HG03196 (cell line): Measurements from ENCODE around the gene RIPOR2.
"Not testable (repeated sequence)": the region's sequence is repeated elsewhere in the genome, so short reads cannot be mapped to it uniquely, and the experiment has no call there.

Source experiments
- ATAC-seq: cut with Tn5 transposase; IDR thresholded peaks from one replicate; pipeline ENCODE4 v1.9.1; 2021; ENCODE audit not compliant: unreplicated experiment

RIPOR2 gene

GRCh38 chr6:24775520-24776058 lies 160.2 kb downstream of the RIPOR2 start:
- no peak for ATAC-seq

GRCh38 chr6:24774696-24775519 lies 160.9 kb downstream of the RIPOR2 start, which contains the start of gene GMNN:
GMNN (plus strand) TSS chr6:24774937; CDS start chr6:24777247, 2,310 bp downstream.
- ATAC-seq, result peak; percentile 93

- no peak for ATAC-seq
Measured at GRCh38 chr6:24768361-24768760, 167.4 kb downstream of the RIPOR2 start.

GRCh38 chr6:24766680-24767462 lies 168.9 kb downstream of the RIPOR2 start:
- ATAC-seq, result peak; percentile 59

GRCh38 chr6:24765968-24766367 lies 169.8 kb downstream of the RIPOR2 start:
- not testable (repeated sequence) for ATAC-seq

- not testable (repeated sequence) for ATAC-seq
Measured at GRCh38 chr6:24764833-24765828, 170.6 kb downstream of the RIPOR2 start.

GRCh38 chr6:24763578-24763977 lies 172.2 kb downstream of the RIPOR2 start:
- no peak for ATAC-seq

GRCh38 chr6:24761851-24762250 lies 173.9 kb downstream of the RIPOR2 start:
- no peak for ATAC-seq

GRCh38 chr6:24761193-24761835 lies 174.4 kb downstream of the RIPOR2 start:
- ATAC-seq, result no peak

GRCh38 chr6:24760210-24760609 lies 175.6 kb downstream of the RIPOR2 start:
- ATAC-seq, result no peak

GRCh38 chr6:24759718-24760117 lies 176.0 kb downstream of the RIPOR2 start:
- no peak for ATAC-seq

GRCh38 chr6:24757611-24758010 lies 178.1 kb downstream of the RIPOR2 start:
- no peak for ATAC-seq

GRCh38 chr6:24755279-24755678 lies 180.5 kb downstream of the RIPOR2 start:
- ATAC-seq, result no peak

- not testable (repeated sequence) for ATAC-seq
Measured at GRCh38 chr6:24754378-24754777, 181.4 kb downstream of the RIPOR2 start.
